GM12892 (cell line): Measurements from ENCODE around the gene LRP10.

Experiments used
- DNase-seq: peaks from one replicate; pipeline ENCODE4 v3.0.0; 2011; ENCODE audit not compliant: insufficient read length
- FAIRE-seq: peaks from 2 replicates; lab custom pipeline; 2011; peaks lifted over from hg19 to GRCh38; lab: Jason Lieb, UNC
- POLR2A ChIP-seq: IDR thresholded peaks from 2 replicates; pipeline ENCODE4 v1.6.1; 2011; ENCODE audit warnings: low read depth, low read length, control low read depth
- POLR2AphosphoS5 ChIP-seq: IDR thresholded peaks from 2 replicates; pipeline ENCODE4 v1.6.1; 2011; ENCODE audit warnings: low read depth, low read length, control low read depth
- TAF1 ChIP-seq: IDR thresholded peaks from 2 replicates; pipeline ENCODE4 v1.6.1; 2011; ENCODE audit warnings: low read depth, mild to moderate bottlenecking, control low read depth, low read length, borderline replicate concordance

LRP10 gene

GRCh38 chr14:22920697-22921096 is 49.2 kb downstream of the LRP10 start:
- no peak for FAIRE-seq
- DNase-seq: no peak
- TF ChIP-seq POLR2AphosphoS5: no peak
- TF ChIP-seq POLR2A: no peak
- no peak for TF ChIP-seq TAF1

- no peak for FAIRE-seq
- no peak for DNase-seq
- TF ChIP-seq POLR2A: no peak
- no peak for TF ChIP-seq POLR2AphosphoS5
- TF ChIP-seq TAF1: no peak
Observed at GRCh38 chr14:22922294-22922693, 50.8 kb downstream of the LRP10 start.

DNA sequence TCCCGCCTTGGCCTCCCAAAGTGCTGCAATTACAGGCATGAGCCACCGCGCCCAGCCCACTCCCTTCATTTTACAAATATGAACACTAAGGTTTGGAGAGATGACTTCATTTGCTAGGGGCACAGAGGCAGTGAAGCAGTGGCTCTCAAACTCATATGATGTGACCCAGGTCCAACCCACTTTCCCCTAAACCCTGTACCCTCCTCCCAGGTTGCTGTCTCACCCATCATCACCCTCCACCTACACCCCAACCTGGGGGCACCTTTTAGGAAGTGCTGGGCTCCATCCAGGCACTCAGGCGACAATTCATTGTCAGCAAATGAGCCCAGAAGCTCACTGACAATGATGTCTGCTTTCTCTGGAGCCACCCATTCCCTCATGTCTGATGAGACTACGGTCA is 52.2 kb downstream of the LRP10 start:
- FAIRE-seq (no peak), DNase-seq (no peak)
- no peak for TF ChIP-seq POLR2AphosphoS5
- TF ChIP-seq POLR2A: no peak
- TF ChIP-seq TAF1: no peak

GRCh38 chr14:22925513-22925912 is 54.0 kb downstream of the LRP10 start:
- no peak for FAIRE-seq
- DNase-seq: no peak
- no peak for TF ChIP-seq TAF1
- TF ChIP-seq POLR2A: no peak
- no peak for TF ChIP-seq POLR2AphosphoS5

DNA sequence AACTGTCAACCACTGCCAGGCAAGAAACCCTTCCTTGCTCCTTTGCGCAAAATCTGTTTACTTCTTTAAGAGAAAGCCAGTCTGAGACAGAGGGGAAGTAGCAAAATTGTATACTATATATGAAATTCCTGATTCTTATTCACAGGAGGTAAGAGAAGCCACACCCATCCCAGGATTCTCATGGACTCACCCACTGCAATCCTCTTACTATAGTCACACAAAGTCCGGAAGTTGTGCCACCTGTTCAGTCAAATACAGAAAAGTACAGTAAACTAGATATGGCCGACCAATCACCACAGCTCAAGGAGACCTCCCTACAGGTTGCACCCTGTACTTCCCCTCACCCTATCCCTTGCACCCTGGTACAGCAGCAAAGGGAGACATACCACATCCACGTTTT is 54.8 kb downstream of the LRP10 start:
- TF ChIP-seq POLR2A (no peak), POLR2AphosphoS5 (no peak), TAF1 (no peak)
- FAIRE-seq (no peak), DNase-seq (no peak)

DNA sequence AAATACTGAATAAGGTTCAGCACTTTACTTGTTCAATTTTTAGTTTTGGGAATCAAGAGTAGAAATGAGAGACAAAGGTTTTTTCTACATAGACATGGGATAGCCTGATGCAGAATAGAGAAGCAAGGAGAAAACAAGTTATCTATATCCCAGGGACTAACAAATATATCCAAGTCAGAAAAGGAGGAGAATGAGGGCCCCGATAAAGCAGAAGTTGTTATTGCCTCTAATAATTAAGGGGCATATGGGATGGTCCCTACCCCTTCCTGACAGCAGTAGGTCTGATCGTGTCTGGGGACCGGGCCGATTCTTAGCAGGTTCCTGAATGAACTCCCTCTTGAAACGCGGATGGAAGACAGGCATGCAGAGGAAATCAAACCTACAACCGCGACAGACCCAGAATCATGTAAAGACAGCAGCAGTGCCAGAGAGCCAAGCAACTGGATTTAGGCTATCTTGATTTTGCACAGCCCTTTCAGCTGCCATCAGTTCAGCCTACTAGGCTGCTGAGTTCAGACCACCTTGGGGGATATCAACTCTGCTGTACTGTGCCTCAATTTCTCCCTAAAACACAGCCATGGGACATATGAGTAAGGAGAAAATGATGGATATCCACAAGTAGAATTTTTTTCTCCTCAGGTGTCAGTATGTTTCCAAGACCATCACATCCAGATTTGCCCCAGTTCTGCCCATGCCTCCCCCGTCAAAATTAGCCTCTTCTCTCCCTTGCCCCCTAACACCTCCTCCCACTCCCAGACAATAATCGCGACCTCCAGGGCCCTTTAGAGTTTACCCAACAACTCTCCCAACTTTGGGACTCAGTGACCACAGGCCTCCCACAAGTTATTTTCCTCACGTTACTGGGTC is 56.9 kb downstream of the LRP10 start:
- TF ChIP-seq POLR2A (no peak), POLR2AphosphoS5 (no peak; the same call in 1 of the 2 replicates), TAF1 (no peak)
- no peak for DNase-seq
- FAIRE-seq: no peak

DNA sequence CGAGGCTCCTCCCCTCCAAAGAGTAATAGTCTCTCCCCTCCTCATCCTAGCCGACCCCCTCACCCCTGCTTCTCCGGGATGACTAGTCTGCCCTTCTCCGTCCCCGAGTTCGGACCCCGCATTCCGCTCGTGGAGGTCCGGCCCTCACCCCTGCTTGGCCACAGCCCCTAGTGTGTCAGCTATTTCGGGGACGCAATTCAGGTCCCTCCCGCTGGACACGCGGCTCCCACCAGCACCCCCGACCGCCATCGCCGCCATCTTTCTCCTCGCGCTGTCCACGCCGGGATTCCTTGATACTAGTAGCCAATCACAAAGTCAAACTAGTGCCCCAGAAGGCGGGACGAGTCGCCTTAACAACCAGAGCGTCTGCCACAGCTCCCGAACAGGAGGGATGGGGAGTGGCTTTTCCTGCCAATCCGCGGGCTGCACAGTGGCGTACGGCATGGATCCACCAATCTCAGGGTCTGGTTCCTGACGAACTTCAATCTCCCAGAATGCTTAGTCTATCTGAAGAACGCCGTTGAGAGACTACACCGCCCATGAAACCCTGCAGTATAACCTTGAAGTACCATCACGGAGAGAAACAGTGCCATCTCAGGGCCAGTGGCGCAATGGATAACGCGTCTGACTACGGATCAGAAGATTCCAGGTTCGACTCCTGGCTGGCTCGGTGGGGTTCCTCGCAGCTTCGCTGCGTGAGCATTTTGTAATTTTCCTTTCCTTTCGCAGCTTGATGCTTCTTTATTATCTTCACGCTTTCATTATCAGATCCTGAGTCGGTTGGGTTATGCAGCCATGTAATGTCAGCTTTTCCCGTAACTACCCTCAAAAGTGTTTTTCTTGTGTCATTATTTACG is 57.8 kb downstream of the LRP10 start, which contains the start of gene PRMT5:
Gene PRMT5, minus strand, starts transcription at position 273 of the 857 bp plus-strand sequence. Its CDS starts 15 bp downstream, at position 258.
- DNase-seq (peak; percentile 87), FAIRE-seq (peak; percentile 91)

GRCh38 chr14:22929961-22930364 is 58.4 kb downstream of the LRP10 start:
- FAIRE-seq: no peak

More for the DNA sequence above, 57.8 kb downstream of the LRP10 start, which contains the start of gene PRMT5:
- TF ChIP-seq POLR2AphosphoS5 (peak; percentile 84), POLR2A (peak; percentile 87), TAF1 (peak; percentile 92)

More at GRCh38 chr14:22929961-22930364, 58.4 kb downstream of the LRP10 start:
- no peak for DNase-seq
- TF ChIP-seq POLR2A: no peak
- no peak for TF ChIP-seq POLR2AphosphoS5
- TF ChIP-seq TAF1: no peak
